OCI-LY7 (cell line): ENCODE data around the gene SLCO4A1. TPM values are rescaled to one million over a fixed set of nuclear protein-coding genes. Genes with fewer than 3 reads are reported as not detected.
A peak's percentile ranks its signal among the peaks of the same experiment; 100 is the strongest.

ENCODE experiments used
- BruUV-seq: library from RNA; stranded (reverse); fragments of 400-500 nt; replicated peaks from 2 replicates; lab custom pipeline; 2021; lab: Mats Ljungman, UMichigan
- CTCF ChIA-PET: fragments of 300-600 bp; sonication (Branson Sonifier 250); formaldehyde crosslinking; loops from one replicate; lab custom pipeline; 2022; ENCODE audit warnings: antibody characterized with exemption; ENCODE audit not compliant: unreplicated experiment; lab: Charles Lee
- POLR2A ChIA-PET: fragments of 300-600 bp; sonication (Branson Sonifier 250); formaldehyde crosslinking; loops from one replicate; lab custom pipeline; 2022; ENCODE audit warnings: antibody characterized with exemption; lab: Charles Lee
- DNase-seq: peaks from one replicate; pipeline ENCODE4 v3.0.0-alpha.2; 2015; ENCODE audit warnings: low spot score
- H2AFZ ChIP-seq: fragments of 200-600 bp; sonication (generic), shearing (Covaris generic); 2 replicates; pipeline ENCODE4 v1.6.1; 2014; ENCODE audit warnings: mild to moderate bottlenecking, antibody characterized with exemption, low read length, moderate library complexity
- H3K27ac ChIP-seq: fragments of 200-600 bp; sonication (generic); 2 replicates; pipeline ENCODE4 v1.5.1; 2014; ENCODE audit warnings: mixed run types, low read depth, mild to moderate bottlenecking, moderate library complexity, low read length, inconsistent platforms; ENCODE audit not compliant: poor library complexity, severe bottlenecking
- H3K36me3 ChIP-seq: fragments of 200-600 bp; sonication (generic); 2 replicates; pipeline ENCODE4 v1.6.1; 2014; ENCODE audit warnings: mild to moderate bottlenecking, antibody characterized with exemption, low read length, moderate library complexity, mixed read lengths; ENCODE audit not compliant: insufficient read depth
- H3K4me1 ChIP-seq: fragments of 200-600 bp; sonication (generic); 2 replicates; pipeline ENCODE4 v1.5.1; 2014; ENCODE audit warnings: mild to moderate bottlenecking, low read length; ENCODE audit not compliant: insufficient read depth, poor library complexity, severe bottlenecking
- H3K4me2 ChIP-seq: fragments of 200-600 bp; sonication (generic); 2 replicates; pipeline ENCODE4 v1.6.1; 2014; ENCODE audit warnings: mild to moderate bottlenecking, low read length
- H3K4me3 ChIP-seq: fragments of 200-600 bp; sonication (generic); 2 replicates; pipeline ENCODE4 v1.5.1; 2014; ENCODE audit warnings: mild to moderate bottlenecking, low read depth, low read length; ENCODE audit not compliant: poor library complexity, severe bottlenecking
- H3K79me2 ChIP-seq: fragments of 200-600 bp; sonication (generic); 2 replicates; pipeline ENCODE4 v1.6.1; 2016; ENCODE audit warnings: low read depth, mild to moderate bottlenecking, low read length, moderate library complexity, mixed read lengths; ENCODE audit not compliant: insufficient read depth
- H3K9me2 ChIP-seq: fragments of 200-600 bp; sonication (generic); 2 replicates; pipeline ENCODE4 v1.6.1; 2016; ENCODE audit warnings: mild to moderate bottlenecking, low read length, mixed read lengths; ENCODE audit not compliant: insufficient read depth
- H3K9me3 ChIP-seq: fragments of 200-600 bp; sonication (generic); 2 replicates; pipeline ENCODE4 v1.6.1; 2014; ENCODE audit warnings: mild to moderate bottlenecking, mixed run types, low read length, mixed read lengths
- H4K20me1 ChIP-seq: fragments of 200-600 bp; sonication (generic); 2 replicates; pipeline ENCODE4 v1.6.1; 2014; ENCODE audit warnings: mild to moderate bottlenecking, antibody characterized with exemption, low read length, moderate library complexity, mixed read lengths; ENCODE audit not compliant: insufficient read depth
- EZH2phosphoT487 ChIP-seq: fragments of 200-600 bp; sonication (generic); IDR thresholded peaks from 2 replicates; pipeline ENCODE4 v1.6.1; 2018; ENCODE audit warnings: low read depth, borderline replicate concordance, mild to moderate bottlenecking, mixed run types, antibody characterized with exemption, low read length, moderate library complexity, mixed read lengths
- intact Hi-C: fragments of 100-400 bp; cut with micrococcal nuclease; formaldehyde crosslinking; loops from one replicate; pipeline ENCODE4 v1.10.0; 2022; ENCODE audit not compliant: unreplicated experiment
- total RNA-seq, 2 experiments: library from RNA; depleted of rRNA in 1 of 2; stranded (reverse); fragments of >200 nt in 1 of 2; shearing (Covaris generic) in 1 of 2; gene quantifications; 2 replicates each; pipeline ENCODE4 v1.2.3, GENCODE V29; 2014 to 2022
- TF ChIP-seq, protein P1 (sequence below): fragments of 200-600 bp; sonication (generic); conservative IDR thresholded peaks from 2 replicates; pipeline ENCODE4 v1.5.1; 2014; ENCODE audit warnings: mild to moderate bottlenecking, antibody characterized with exemption, low read length, moderate library complexity, mixed read lengths

Gene SLCO4A1
- total RNA-seq, 2 experiments from 2014 or later = 34.3 to 52.4 TPM

DNA sequence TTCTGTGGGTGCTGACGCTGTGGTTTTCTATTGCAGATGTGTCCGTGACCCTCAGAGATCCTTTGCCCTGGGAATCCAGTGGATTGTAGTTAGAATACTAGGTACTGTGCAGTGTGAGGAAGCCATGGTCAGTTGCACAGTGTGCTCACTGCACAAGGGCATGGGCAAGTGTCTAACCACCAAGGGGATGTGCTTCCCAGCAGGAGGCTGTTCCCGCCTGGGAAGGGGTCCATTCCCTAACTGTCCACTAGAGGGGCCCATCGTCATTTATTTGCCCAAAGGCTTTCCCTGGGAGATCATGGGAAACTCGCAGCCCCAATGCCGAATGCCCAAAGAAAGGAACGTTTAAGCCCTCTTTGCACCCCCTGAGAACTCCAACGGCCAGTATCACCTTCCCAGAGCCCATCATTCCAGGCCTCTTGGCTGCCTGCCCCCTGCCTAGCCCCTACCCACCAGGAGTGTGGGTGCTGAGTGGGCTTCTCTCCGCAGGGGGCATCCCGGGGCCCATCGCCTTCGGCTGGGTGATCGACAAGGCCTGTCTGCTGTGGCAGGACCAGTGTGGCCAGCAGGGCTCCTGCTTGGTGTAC is 26.2 kb downstream of the SLCO4A1 start:
- POLR2A ChIA-PET = no interaction called here
- no TSS peak for BruUV-seq
- Histone ChIP-seq H2AFZ (no peak overlapping the region), H3K27ac (no peak overlapping the region), H3K36me3 (peaks cover 70% of the 10 kb centered on the region), H3K9me3 (no peaks in the 10 kb centered on the region), H3K4me2 (no peak overlapping the region), H3K4me3 (no peak overlapping the region), H3K79me2 (no peaks in the 10 kb centered on the region), H4K20me1 (no peaks in the 10 kb centered on the region), H3K9me2 (no peaks in the 10 kb centered on the region), H3K4me1 (no peaks in the 10 kb centered on the region)
- TF ChIP-seq, protein P1, sequence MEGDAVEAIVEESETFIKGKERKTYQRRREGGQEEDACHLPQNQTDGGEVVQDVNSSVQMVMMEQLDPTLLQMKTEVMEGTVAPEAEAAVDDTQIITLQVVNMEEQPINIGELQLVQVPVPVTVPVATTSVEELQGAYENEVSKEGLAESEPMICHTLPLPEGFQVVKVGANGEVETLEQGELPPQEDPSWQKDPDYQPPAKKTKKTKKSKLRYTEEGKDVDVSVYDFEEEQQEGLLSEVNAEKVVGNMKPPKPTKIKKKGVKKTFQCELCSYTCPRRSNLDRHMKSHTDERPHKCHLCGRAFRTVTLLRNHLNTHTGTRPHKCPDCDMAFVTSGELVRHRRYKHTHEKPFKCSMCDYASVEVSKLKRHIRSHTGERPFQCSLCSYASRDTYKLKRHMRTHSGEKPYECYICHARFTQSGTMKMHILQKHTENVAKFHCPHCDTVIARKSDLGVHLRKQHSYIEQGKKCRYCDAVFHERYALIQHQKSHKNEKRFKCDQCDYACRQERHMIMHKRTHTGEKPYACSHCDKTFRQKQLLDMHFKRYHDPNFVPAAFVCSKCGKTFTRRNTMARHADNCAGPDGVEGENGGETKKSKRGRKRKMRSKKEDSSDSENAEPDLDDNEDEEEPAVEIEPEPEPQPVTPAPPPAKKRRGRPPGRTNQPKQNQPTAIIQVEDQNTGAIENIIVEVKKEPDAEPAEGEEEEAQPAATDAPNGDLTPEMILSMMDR = peak; percentile 76
- TF ChIP-seq EZH2phosphoT487 = no peak
- DNase-seq = peak; percentile 24
- CTCF ChIA-PET = no interaction called here
- intact Hi-C loops = loop anchor here (1.0 kb wide), 1 partner anchor 123 kb away; no protein-coding TSS in a partner anchor

DNA sequence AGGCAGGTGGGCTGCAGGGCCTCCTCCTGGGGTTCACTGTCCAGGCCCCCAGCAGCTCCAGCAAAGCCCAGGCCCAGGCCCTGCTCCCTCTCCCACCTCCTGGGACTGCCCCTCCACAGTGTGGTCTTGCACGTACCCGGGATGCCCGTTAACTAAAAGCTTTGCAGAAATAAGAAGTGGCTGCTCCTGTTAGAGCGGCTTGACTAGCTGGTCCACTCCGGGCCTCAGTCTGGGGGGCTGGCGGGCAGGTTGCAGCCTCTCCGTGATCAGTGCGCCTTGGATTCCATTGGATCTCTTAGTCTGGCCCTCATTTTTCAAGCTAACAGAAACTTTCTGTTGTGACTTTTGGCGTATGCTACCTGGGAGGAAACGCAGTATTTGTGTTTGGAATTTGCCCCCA is 26.9 kb downstream of the SLCO4A1 start:
- H3K36me3 ChIP-seq = peaks cover 68% of the 10 kb centered on the region
- ChIA-PET CTCF (no interaction called here), POLR2A (no interaction called here)
- no peaks in the 10 kb centered on the region for H3K4me1 ChIP-seq
- BruUV-seq = no TSS peak
- no peaks in the 10 kb centered on the region for H4K20me1 ChIP-seq
- H3K9me3 ChIP-seq = no peaks in the 10 kb centered on the region
- intact Hi-C loops = no loop called here
- H3K79me2 ChIP-seq = no peaks in the 10 kb centered on the region
- H3K27ac ChIP-seq = no peak overlapping the region
- H3K4me2 ChIP-seq = no peak overlapping the region
- no peaks in the 10 kb centered on the region for H3K9me2 ChIP-seq
- no peak overlapping the region for H2AFZ ChIP-seq
- H3K4me3 ChIP-seq = no peak overlapping the region
- no peak for TF ChIP-seq EZH2phosphoT487
- TF ChIP-seq, protein P1 = no peak
- no peak for DNase-seq

DNA sequence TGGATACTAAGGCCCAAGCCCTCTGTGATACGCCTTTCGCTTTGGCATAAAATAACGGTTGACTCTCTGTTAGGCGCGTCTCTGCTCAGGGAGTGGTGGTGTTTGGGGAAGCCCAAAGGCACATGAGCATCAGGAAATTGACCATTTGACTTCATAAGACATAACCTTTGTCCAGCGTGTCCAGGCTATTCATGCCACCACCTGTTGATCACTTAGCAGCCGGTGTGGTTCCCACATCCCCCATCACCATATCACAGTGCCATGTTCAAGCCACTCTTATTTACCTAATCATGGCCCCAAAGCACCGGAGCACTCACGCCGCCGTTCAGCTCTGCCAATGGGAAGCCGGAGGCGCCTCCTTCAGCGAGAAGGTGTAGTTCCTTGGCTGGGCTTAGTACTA is 27.9 kb downstream of the SLCO4A1 start:
- Histone ChIP-seq H3K4me2 (no peak overlapping the region), H2AFZ (no peak overlapping the region), H3K27ac (no peak overlapping the region), H3K4me1 (no peaks in the 10 kb centered on the region), H3K79me2 (no peaks in the 10 kb centered on the region), H3K36me3 (peaks cover 63% of the 10 kb centered on the region), H3K9me3 (no peaks in the 10 kb centered on the region), H3K9me2 (no peaks in the 10 kb centered on the region), H4K20me1 (no peaks in the 10 kb centered on the region), H3K4me3 (no peak overlapping the region)
- intact Hi-C loops = no loop called here
- BruUV-seq = TSS peak; percentile 63
- TF ChIP-seq, protein P1 = no peak
- TF ChIP-seq EZH2phosphoT487 = no peak
- POLR2A ChIA-PET = no interaction called here
- no peak for DNase-seq
- CTCF ChIA-PET = no interaction called here
